Nephron progenitor cell (in vitro differentiated cells): Measurements from ENCODE around the gene INPP4B.

Source experiments
- DNase-seq: peaks from one replicate; pipeline ENCODE4 v3.0.0; 2021
- H3K27ac Mint-ChIP-seq: 2 replicates; pipeline ENCODE4 v1.8.0; 2021; ENCODE audit warnings: mild to moderate bottlenecking, moderate library complexity, mixed read lengths
- H3K27me3 Mint-ChIP-seq: 2 replicates; pipeline ENCODE4 v1.8.0; 2021; ENCODE audit warnings: mild to moderate bottlenecking, low read depth, mixed read lengths; ENCODE audit not compliant: poor library complexity
- H3K36me3 Mint-ChIP-seq: 2 replicates; pipeline ENCODE4 v1.8.0; 2021; ENCODE audit warnings: low read depth, mixed read lengths
- H3K4me1 Mint-ChIP-seq: 2 replicates; pipeline ENCODE4 v1.8.0; 2021; ENCODE audit warnings: mixed read lengths
- H3K4me3 Mint-ChIP-seq: 2 replicates; pipeline ENCODE4 v1.8.0; 2021; ENCODE audit warnings: mild to moderate bottlenecking, moderate library complexity, mixed read lengths
- H3K9me3 Mint-ChIP-seq: 2 replicates; pipeline ENCODE4 v1.8.0; 2021; ENCODE audit warnings: mild to moderate bottlenecking, moderate library complexity, mixed read lengths
- TF ChIP-seq, protein P1 (sequence below): fragments of 200-600 bp; sonication (generic); IDR thresholded peaks from 2 replicates; pipeline ENCODE4 v1.5.0; 2021; ENCODE audit warnings: antibody characterized with exemption

INPP4B gene

GRCh38 chr4:142331132-142331531 is 515.0 kb downstream of the INPP4B start:
- Mint-ChIP-seq H3K4me3 (no peak overlapping the region), H3K27me3 (no peaks in the 10 kb centered on the region), H3K9me3 (no peaks in the 10 kb centered on the region), H3K4me1 (no peaks in the 10 kb centered on the region), H3K27ac (no peak overlapping the region), H3K36me3 (no peaks in the 10 kb centered on the region)
- TF ChIP-seq, protein P1, sequence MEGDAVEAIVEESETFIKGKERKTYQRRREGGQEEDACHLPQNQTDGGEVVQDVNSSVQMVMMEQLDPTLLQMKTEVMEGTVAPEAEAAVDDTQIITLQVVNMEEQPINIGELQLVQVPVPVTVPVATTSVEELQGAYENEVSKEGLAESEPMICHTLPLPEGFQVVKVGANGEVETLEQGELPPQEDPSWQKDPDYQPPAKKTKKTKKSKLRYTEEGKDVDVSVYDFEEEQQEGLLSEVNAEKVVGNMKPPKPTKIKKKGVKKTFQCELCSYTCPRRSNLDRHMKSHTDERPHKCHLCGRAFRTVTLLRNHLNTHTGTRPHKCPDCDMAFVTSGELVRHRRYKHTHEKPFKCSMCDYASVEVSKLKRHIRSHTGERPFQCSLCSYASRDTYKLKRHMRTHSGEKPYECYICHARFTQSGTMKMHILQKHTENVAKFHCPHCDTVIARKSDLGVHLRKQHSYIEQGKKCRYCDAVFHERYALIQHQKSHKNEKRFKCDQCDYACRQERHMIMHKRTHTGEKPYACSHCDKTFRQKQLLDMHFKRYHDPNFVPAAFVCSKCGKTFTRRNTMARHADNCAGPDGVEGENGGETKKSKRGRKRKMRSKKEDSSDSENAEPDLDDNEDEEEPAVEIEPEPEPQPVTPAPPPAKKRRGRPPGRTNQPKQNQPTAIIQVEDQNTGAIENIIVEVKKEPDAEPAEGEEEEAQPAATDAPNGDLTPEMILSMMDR = no peak
- no peak for DNase-seq

GRCh38 chr4:142330311-142330710 is 515.8 kb downstream of the INPP4B start:
- TF ChIP-seq, protein P1 = no peak
- no peaks in the 10 kb centered on the region for H3K4me1 Mint-ChIP-seq
- no peak overlapping the region for H3K27ac Mint-ChIP-seq
- no peaks in the 10 kb centered on the region for H3K36me3 Mint-ChIP-seq
- no peaks in the 10 kb centered on the region for H3K27me3 Mint-ChIP-seq
- H3K9me3 Mint-ChIP-seq = no peaks in the 10 kb centered on the region
- no peak overlapping the region for H3K4me3 Mint-ChIP-seq
- no peak for DNase-seq

DNA sequence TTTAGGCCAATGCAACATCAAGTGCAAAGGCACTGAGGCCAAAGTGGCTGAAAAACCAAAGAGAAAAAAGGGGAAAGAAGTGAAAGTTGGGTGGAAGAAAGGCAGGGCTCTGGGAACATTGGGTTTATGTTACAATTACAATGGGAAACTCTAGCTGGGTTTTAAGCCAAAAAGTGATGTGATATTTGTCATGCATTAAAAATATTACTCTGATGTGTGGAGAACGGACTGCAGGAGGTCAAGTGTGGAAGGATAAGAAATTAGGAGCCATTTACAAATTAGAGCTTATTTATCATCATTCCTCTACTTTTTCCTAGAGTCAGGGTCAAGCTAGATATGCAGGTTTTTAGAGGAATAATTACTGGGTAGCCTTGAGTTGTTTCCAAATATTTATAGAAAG is 516.8 kb downstream of the INPP4B start:
- Mint-ChIP-seq H3K27ac (no peak overlapping the region), H3K4me3 (no peak overlapping the region), H3K27me3 (no peaks in the 10 kb centered on the region), H3K9me3 (no peaks in the 10 kb centered on the region), H3K36me3 (no peaks in the 10 kb centered on the region), H3K4me1 (no peaks in the 10 kb centered on the region)
- TF ChIP-seq, protein P1 = no peak
- no peak for DNase-seq

- Mint-ChIP-seq H3K4me3 (no peak overlapping the region), H3K27ac (no peak overlapping the region), H3K27me3 (no peaks in the 10 kb centered on the region), H3K4me1 (no peaks in the 10 kb centered on the region), H3K36me3 (peaks cover 7% of the 10 kb centered on the region), H3K9me3 (peaks cover 7% of the 10 kb centered on the region)
- TF ChIP-seq, protein P1 = no peak
- no peak for DNase-seq
These were observed 519.9 kb downstream of the INPP4B start for GRCh38 chr4:142326181-142326580.

GRCh38 chr4:142324572-142324971 is 521.5 kb downstream of the INPP4B start:
- no peak overlapping the region for H3K27ac Mint-ChIP-seq
- peaks cover 8% of the 10 kb centered on the region for H3K36me3 Mint-ChIP-seq
- DNase-seq = no peak
- H3K9me3 Mint-ChIP-seq = peaks cover 12% of the 10 kb centered on the region
- TF ChIP-seq, protein P1 = no peak
- H3K4me3 Mint-ChIP-seq = no peak overlapping the region
- no peaks in the 10 kb centered on the region for H3K4me1 Mint-ChIP-seq
- H3K27me3 Mint-ChIP-seq = no peaks in the 10 kb centered on the region

- H3K36me3 Mint-ChIP-seq = peaks cover 8% of the 10 kb centered on the region
- H3K27me3 Mint-ChIP-seq = no peaks in the 10 kb centered on the region
- H3K27ac Mint-ChIP-seq = no peak overlapping the region
- no peaks in the 10 kb centered on the region for H3K4me1 Mint-ChIP-seq
- TF ChIP-seq, protein P1 = no peak
- peaks cover 12% of the 10 kb centered on the region for H3K9me3 Mint-ChIP-seq
- DNase-seq = no peak
- no peak overlapping the region for H3K4me3 Mint-ChIP-seq
These were observed 523.1 kb downstream of the INPP4B start for GRCh38 chr4:142322996-142323395.
